GM19193 (cell line): Measurements from ENCODE around the gene RUFY4.

Source experiments
- POLR2A ChIP-seq: IDR thresholded peaks from 4 replicates; pipeline ENCODE4 v1.6.1; 2011; ENCODE audit not compliant: insufficient read depth, insufficient read length; ENCODE audit errors: extremely low read depth

The RUFY4 gene

DNA sequence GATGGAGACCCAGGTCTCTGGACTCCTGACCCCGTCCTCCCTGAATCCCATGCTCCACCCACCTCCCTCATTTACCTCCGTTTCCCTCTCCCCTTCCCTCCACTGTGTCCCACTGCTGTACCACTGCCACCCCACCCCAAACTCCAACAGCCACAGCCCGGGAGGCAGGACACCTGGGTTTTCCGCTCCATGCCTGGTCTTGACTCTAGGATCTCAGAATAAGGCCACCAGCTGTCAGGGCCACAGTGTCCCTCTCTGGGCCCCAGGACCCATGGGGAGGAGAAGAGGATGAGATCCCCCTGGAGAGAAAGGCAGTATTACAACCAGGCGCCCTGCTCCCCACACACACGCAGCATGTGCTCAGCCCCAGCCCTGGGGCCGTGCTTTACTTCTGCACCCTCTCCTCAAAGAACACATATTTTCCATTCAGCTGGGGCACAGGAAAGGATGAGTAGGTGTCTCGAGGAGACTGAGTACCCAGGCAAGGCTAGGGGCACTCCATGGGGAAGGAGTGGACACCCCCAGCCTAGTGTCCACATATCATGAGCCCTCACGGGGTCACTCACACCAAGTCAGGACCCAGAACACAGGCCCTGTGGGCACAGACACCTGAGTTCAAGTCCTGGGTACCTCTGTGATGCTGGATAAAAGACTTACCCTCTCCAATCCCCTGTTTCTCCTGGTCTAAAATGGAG lies 700 bp downstream of the RUFY4 start:
- TF ChIP-seq POLR2A = no peak

- TF ChIP-seq POLR2A = no peak
Measured at GRCh38 chr2:218070587-218070986, 1.5 kb downstream of the RUFY4 start.

- no peak for TF ChIP-seq POLR2A
Measured at GRCh38 chr2:218071218-218071937, 2.3 kb downstream of the RUFY4 start.

- no peak for TF ChIP-seq POLR2A
Measured at GRCh38 chr2:218072002-218072401, 2.9 kb downstream of the RUFY4 start.

GRCh38 chr2:218072478-218073024 lies 3.5 kb downstream of the RUFY4 start:
- TF ChIP-seq POLR2A = no peak

- TF ChIP-seq POLR2A = no peak
Measured at GRCh38 chr2:218073185-218073584, 4.1 kb downstream of the RUFY4 start.

DNA sequence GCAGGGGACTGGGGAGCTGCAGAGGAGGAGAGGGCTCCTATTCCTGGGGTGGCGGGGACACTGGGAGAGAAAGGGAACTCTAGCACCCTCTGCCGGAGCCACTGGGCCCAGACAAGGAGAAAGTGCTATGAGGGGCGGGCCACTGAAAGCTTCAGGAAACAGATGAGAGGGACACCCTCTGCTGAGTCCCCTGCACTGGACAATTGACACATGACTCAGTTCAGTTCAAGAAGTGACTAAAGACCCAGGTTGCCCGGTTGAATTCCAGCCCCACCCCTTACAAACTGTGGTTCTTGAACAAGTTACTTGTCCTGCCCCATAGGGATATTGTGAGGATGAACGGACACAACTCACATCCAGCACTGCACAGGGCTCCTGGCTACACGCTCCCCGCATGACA lies 5.0 kb downstream of the RUFY4 start:
- TF ChIP-seq POLR2A = no peak

- TF ChIP-seq POLR2A = no peak
Measured at GRCh38 chr2:218075975-218076811, 7.1 kb downstream of the RUFY4 start.

DNA sequence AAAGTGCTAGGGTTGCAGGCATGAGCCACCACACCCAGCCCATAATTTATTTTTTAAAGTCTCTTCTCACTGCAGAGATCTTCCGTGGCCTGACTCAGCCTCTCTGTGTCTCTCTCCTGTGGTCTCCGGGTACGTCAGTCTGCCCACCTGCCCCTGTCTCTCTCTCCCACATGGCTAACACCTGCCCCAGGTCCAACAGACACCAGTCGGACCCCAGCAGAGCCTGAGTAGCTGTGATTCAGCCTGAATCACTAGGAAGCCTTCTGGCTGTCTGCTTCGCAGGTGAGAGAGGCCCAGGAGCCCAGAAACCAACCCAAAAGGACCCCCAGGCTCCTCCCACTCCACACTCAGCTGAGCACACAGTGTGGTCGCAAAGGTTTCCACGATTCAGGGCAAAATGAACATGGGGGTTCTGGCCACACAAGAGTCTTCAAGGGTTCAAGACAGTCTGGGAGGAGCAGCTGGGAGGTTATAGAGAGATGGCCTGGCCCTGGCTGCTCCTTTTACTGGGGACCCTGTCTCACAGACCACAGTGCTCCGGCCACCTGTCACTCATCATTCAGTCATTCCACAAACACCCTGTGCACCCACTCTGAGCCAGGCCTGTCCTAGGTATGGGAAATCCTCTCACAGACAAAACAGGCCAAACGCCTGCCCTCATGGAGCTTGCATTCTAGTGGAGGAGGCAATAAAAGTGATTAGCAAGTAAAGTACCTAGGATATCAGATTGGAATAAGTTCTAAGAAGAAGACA lies 8.6 kb downstream of the RUFY4 start:
- no peak for TF ChIP-seq POLR2A

DNA sequence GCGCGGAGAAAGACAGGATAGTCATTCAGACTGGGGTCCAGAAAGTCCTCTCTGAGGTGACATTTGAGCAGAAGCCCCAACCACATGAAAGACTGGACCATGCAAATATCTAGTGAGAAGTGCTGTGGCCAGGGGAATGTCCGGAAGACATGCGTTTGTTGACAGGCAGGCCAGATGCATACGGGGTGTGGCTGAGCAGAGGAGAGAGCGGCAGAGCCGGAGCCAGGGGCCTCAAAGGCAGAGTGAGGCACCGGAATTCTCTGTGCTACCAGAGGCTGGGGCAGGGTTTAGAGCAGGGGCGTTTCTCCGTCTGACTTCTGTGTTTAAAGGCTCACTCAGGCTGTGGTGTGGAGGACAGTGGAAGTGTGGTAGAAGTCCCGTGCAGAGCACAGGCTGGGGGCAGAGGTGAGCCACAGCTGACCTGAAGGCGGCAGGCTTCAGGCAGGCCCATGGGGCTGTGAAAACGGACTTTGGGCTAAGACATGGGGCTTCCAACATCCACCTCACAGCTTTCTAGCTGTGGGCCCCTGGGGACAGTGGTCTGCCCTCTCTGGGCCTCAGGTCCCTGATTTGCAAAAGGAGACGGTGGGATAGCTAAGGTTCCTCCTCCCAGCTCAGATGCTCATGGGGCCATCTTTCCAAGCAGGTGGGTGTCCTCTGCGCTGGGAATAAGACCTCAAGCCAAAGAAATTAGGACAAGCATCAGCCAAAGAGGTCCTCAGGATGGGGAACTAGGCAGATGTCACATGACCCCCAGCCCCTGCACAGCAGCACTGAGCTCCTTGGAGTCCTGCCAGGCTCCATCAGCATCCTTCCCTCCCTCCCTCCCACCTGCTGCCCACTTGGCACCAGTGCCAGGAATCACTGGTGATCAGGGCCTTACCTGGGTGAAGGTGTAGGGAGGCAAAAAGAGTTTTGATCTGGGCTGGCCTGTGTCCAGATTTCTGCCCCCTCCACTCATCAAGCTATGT lies 11.2 kb downstream of the RUFY4 start:
- TF ChIP-seq POLR2A = no peak

DNA sequence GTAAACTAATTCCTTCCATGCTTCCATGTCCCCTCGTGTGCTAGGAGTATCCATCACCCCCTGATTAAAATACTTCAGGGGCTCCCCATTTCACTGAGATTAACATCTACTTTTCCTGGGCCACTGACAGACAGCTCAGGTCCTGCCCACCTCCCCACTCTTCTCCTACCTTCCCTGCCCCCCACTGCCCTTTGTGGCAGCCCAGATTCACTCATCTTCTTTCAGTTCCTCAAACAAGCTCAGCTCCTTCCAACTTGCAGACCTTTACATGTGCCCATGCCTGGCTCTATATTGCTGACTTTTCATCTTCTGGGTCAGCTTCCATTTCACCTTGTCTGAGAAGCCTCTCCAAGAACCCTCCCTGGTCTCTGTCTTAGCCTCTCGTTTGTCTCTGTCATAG lies 12.0 kb downstream of the RUFY4 start:
- no peak for TF ChIP-seq POLR2A

DNA sequence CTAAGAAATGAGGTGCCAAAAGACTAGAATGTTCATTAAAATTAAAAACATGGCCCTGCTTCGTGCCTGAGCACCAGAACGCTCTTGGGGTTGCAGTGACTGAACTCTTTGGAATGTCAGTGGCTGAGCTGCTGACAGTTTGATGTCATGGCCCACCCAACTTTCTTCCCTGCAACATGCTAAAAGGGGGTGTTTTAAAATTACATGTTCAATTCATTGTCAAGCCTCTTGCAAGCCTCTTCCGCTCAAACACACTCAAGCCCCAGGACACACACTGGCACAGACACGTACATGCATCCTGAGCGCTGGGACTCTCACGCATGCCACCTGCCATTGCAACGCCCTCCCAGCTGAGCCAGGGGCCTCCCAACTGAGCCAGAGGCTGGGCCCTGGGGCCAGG lies 12.6 kb downstream of the RUFY4 start:
- no peak for TF ChIP-seq POLR2A

DNA sequence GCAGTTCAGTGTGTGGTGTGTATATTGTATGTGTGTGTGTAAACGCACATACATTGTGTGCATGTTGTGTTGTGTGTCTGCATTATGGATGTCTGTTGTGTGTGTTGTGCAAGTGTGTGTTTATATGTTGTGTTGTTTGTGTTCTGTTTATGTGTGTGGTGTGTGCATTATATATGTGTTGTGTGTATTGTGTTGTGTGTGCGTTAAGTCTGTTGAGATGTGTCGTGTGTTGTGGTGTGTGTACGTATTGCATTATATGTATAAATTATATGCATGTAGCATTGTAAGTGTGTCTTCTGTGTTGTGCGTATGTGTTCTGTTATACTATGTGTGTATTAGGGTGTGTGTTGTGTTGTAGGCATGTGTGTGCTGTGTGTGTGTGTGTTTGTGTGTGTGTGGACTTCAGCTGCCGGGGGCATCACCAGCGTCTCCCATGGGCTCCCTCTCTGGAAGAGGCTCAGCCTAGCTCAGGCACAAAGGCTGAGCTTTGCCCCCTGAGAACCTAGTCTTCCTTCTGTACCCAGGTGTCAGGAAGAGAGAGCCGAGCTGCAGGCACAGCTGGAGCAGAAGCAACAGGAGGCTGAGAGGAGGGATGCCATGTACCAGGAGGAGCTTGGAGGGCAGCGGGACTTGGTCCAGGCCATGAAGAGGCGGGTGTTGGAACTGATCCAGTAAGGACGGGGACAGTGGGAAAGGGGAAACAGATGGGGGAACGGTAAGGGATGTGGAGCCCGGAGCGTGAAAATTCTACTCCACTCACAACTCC lies 13.7 kb downstream of the RUFY4 start:
- TF ChIP-seq POLR2A = no peak

- TF ChIP-seq POLR2A = no peak
Measured at GRCh38 chr2:218083352-218083676, 14.3 kb downstream of the RUFY4 start.

DNA sequence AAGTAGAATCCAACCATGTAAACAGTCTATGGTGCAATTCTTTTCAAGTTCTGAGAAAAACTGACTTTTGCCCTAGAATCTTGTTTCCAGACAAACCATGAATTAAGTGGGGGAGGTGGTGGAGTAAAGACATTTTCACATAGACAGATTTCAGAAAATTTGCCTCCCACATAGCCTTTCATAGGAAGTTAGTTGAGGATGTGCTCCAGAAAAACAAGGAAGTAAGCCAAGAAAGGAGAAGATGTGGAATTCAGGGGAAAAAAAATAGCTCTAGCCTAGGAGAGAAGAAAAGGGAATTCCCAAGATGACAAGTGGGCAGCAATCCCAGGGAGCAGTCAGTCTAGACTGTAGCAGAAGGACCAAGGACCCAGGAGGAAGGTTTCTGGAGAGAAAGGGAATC lies 17.4 kb downstream of the RUFY4 start:
- no peak for TF ChIP-seq POLR2A
